Posterior cingulate gyrus (tissue), 11 donors: ENCODE data around the gene MAMLD1.

ENCODE experiments used
- DNase-seq, 10 donors: peaks; one replicate each; pipeline versions ENCODE4 v3.0.0 to v3.0.0-alpha.2; 2020 to 2021; ENCODE audit warnings: mixed read lengths in 3 of 10
- intact Hi-C: fragments of 100-400 bp; cut with DNase I; formaldehyde crosslinking; loops from one replicate; pipeline ENCODE4 v1.15.1; 2023

The MAMLD1 gene

GRCh38 chrX:150483356-150483985 lies 120.4 kb downstream of the MAMLD1 start:
- intact Hi-C loops, result no loop called here
- no peak for DNase-seq

GRCh38 chrX:150486011-150486410 lies 122.9 kb downstream of the MAMLD1 start:
- intact Hi-C loops, result loop anchor here (5.0 kb wide), 1 partner anchor 114 kb away; no protein-coding TSS in a partner anchor
- peak in 7 of 10 donors; percentile 52 to 92 (median 65) for DNase-seq

GRCh38 chrX:150487369-150488094 lies 124.4 kb downstream of the MAMLD1 start:
- no peak for DNase-seq
- intact Hi-C loops, result loop anchor here (5.0 kb wide), 1 partner anchor 115 kb away; no protein-coding TSS in a partner anchor

- intact Hi-C loops, result loop anchor here (5.0 kb wide), 1 partner anchor 117 kb away; no protein-coding TSS in a partner anchor
- DNase-seq, result no peak
These were observed 126.4 kb downstream of the MAMLD1 start for GRCh38 chrX:150489359-150490015.

GRCh38 chrX:150495496-150495895 lies 132.4 kb downstream of the MAMLD1 start:
- intact Hi-C loops, result no loop called here
- DNase-seq, result no peak

GRCh38 chrX:150499240-150499639 lies 136.1 kb downstream of the MAMLD1 start:
- intact Hi-C loops, result no loop called here
- no peak for DNase-seq

GRCh38 chrX:150502091-150502490 lies 139.0 kb downstream of the MAMLD1 start:
- intact Hi-C loops, result loop anchor here (10.0 kb wide), 1 partner anchor 537 kb away; no protein-coding TSS in a partner anchor

GRCh38 chrX:150502979-150503897 lies 140.1 kb downstream of the MAMLD1 start:
- no peak for DNase-seq
- intact Hi-C loops, result loop anchor here (10.0 kb wide), 1 partner anchor 538 kb away; no protein-coding TSS in a partner anchor

More at GRCh38 chrX:150502091-150502490, 139.0 kb downstream of the MAMLD1 start:
- DNase-seq, result no peak

GRCh38 chrX:150503898-150504219 lies 140.7 kb downstream of the MAMLD1 start:
- DNase-seq, result peak in 1 of 10 donors; percentile 82
- intact Hi-C loops, result loop anchor here (10.0 kb wide), 1 partner anchor 539 kb away; no protein-coding TSS in a partner anchor

GRCh38 chrX:150504397-150505182 lies 141.5 kb downstream of the MAMLD1 start:
- DNase-seq, result peak in 4 of 10 donors; percentile 8 to 86 (median 40)
- intact Hi-C loops, result loop anchor here (10.0 kb wide), 1 partner anchor 540 kb away; no protein-coding TSS in a partner anchor

GRCh38 chrX:150506020-150506419 lies 142.9 kb downstream of the MAMLD1 start:
- no peak for DNase-seq
- intact Hi-C loops, result loop anchor here (10.0 kb wide), 1 partner anchor 541 kb away; no protein-coding TSS in a partner anchor

- no peak for DNase-seq
- intact Hi-C loops, result loop anchor here (10.0 kb wide), 1 partner anchor 542 kb away; no protein-coding TSS in a partner anchor
These were observed 143.4 kb downstream of the MAMLD1 start for GRCh38 chrX:150506486-150506885.

- intact Hi-C loops, result loop anchor here (10.0 kb wide), 1 partner anchor 543 kb away; no protein-coding TSS in a partner anchor
- peak in 1 of 10 donors; percentile 76 for DNase-seq
These were observed 144.2 kb downstream of the MAMLD1 start for GRCh38 chrX:150507251-150507856.

- peak in 1 of 10 donors; percentile 18 for DNase-seq
- intact Hi-C loops, result loop anchor here (10.0 kb wide), 1 partner anchor 543 kb away; no protein-coding TSS in a partner anchor
These were observed 144.9 kb downstream of the MAMLD1 start for GRCh38 chrX:150508018-150508417.

GRCh38 chrX:150508451-150509367 lies 145.6 kb downstream of the MAMLD1 start:
- intact Hi-C loops, result loop anchor here (10.0 kb wide), 1 partner anchor 544 kb away; no protein-coding TSS in a partner anchor
- DNase-seq, result peak; percentile 27 to 92 (median 65)

- DNase-seq, result no peak
- intact Hi-C loops, result loop anchor here (10.0 kb wide), 1 partner anchor 545 kb away; no protein-coding TSS in a partner anchor
These were observed 146.6 kb downstream of the MAMLD1 start for GRCh38 chrX:150509703-150510102.

- intact Hi-C loops, result no loop called here
- DNase-seq, result no peak
These were observed 149.4 kb downstream of the MAMLD1 start for GRCh38 chrX:150512461-150512901.
